Measurements from ENCODE around the gene GPC6.

The GPC6 gene

DNA sequence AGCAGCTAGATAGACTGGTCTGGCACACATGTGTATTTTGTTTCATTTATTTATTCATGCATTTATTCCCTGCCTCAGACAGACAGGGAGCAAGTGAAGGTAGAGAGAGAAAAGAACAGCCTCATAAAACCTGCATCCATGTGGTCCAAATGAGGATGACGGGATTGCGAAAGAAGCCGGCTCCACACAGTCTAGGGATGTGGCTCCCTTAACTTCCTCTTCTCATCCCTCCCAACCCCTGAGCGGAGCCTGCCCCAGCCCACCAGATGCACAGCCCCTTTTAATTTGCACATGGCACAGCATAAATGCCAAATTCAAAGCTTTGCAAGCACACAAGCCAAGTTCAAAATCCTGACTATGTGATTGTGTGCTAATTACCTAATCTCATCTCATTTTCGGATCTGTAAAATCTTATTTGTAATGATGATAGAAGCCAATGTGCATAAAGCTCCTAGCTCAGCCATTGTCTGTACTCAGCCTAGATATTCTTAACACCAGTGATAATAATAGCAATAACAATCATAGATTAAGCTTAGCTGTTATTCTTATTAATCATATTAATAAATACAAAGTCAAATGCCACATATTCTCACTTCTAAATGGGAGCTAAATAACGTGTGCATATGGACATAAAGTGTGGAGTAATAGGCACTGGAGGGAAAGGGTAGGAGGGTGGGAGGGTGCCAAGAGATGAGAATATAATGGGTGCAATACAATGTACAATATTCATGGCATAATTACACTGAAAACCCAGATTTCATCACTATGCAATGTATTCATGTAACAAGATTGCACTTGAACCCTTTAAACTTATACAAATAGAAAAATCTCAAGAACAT is 1096.5 kb downstream of the GPC6 start:
- H3K36me3 ChIP-seq (replicated peaks; ENCODE audit: insufficient read depth, low read length): no peaks in the 10 kb centered on the region
- H3K79me2 ChIP-seq (ENCODE audit: low read length): no peaks in the 10 kb centered on the region
- peaks cover 15% of the 10 kb centered on the region for H3F3A ChIP-seq (ENCODE audit: insufficient read depth, low read length)
- H4K20me1 ChIP-seq (ENCODE audit: insufficient read depth, low read length): no peaks in the 10 kb centered on the region
- DNase-seq: no peak
- H3K27me3 ChIP-seq (replicated peaks; ENCODE audit: insufficient read depth, low read length): peaks cover 12% of the 10 kb centered on the region
- no peak overlapping the region for H3K4me3 ChIP-seq (ENCODE audit: low read length)
- no peak overlapping the region for H3K4me2 ChIP-seq (ENCODE audit: low read depth, low read length)
- H3K27ac ChIP-seq (ENCODE audit: low read length): no peak overlapping the region
- H3K9ac ChIP-seq (ENCODE audit: low read length): no peak overlapping the region
- TF ChIP-seq, protein P1, sequence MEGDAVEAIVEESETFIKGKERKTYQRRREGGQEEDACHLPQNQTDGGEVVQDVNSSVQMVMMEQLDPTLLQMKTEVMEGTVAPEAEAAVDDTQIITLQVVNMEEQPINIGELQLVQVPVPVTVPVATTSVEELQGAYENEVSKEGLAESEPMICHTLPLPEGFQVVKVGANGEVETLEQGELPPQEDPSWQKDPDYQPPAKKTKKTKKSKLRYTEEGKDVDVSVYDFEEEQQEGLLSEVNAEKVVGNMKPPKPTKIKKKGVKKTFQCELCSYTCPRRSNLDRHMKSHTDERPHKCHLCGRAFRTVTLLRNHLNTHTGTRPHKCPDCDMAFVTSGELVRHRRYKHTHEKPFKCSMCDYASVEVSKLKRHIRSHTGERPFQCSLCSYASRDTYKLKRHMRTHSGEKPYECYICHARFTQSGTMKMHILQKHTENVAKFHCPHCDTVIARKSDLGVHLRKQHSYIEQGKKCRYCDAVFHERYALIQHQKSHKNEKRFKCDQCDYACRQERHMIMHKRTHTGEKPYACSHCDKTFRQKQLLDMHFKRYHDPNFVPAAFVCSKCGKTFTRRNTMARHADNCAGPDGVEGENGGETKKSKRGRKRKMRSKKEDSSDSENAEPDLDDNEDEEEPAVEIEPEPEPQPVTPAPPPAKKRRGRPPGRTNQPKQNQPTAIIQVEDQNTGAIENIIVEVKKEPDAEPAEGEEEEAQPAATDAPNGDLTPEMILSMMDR (IDR thresholded peaks at IDR 0.05; ENCODE audit: low read length): no peak
- TF ChIP-seq EZH2phosphoT487 (IDR thresholded peaks at IDR 0.05; ENCODE audit: low read length) (no peak), EZH2 (optimal IDR thresholded peaks at IDR 0.05; ENCODE audit: low read depth, low read length) (no peak)
- no peak overlapping the region for H2AFZ ChIP-seq (ENCODE audit: low read length)
- H3K9me3 ChIP-seq (replicated peaks; ENCODE audit: insufficient read depth, low read length): no peaks in the 10 kb centered on the region
- H3K4me1 ChIP-seq (ENCODE audit: low read length): peaks cover 15% of the 10 kb centered on the region
- H3K9me2 ChIP-seq (replicated peaks; ENCODE audit: insufficient read depth, low read length): no peaks in the 10 kb centered on the region

DNA sequence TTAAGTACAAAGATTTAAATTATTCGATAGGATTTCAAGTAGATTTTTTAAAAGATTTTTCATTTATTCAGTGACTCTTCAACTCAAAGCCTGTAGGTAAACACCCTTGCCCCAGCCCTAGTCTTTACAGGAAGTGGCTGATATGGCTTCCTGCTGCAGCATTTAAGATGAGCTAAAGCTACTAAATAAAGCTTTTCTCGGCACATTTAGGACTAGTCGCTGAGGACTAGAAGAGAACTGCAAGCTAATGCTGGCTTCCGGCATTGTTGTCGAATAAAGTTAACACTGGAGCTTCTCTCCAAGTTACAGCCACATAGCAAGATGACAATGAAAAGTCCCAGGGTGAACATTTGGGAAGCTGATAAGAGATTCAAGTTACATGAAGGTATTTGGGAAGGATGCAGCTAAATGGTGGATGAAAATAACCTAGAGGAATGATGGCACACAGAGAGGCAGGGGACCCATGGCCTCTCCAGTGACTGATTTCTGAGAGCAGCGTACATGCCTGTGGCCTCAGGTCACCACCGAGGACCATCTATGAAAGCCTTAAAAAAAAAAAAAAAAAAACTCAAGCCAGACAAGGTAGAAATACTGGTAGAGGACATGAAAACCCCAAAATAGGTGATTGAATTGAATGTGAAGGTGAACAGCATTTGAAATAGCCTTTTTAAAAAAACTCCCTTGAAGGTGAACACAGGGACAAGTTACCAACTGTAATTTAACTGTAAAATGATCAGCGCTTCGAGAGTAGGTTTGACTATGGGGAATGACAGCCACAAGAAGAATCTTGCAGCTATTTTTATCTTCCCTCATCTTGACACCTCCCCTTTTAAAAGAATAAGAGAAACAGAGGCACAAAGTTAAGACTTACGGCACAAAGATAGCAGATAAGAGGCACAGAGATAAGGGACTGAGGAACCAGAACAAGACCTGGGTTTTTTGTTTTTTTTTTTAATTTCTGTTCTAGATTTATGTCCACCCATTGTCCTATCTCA is 1097.5 kb downstream of the GPC6 start:
- Histone ChIP-seq H3K4me2 (ENCODE audit: low read depth, low read length) (no peak overlapping the region), H3K9me2 (replicated peaks; ENCODE audit: insufficient read depth, low read length) (no peaks in the 10 kb centered on the region), H3K4me3 (ENCODE audit: low read length) (no peak overlapping the region), H3K27me3 (replicated peaks; ENCODE audit: insufficient read depth, low read length) (peaks cover 20% of the 10 kb centered on the region), H4K20me1 (ENCODE audit: insufficient read depth, low read length) (no peaks in the 10 kb centered on the region), H3K9ac (ENCODE audit: low read length) (no peak overlapping the region), H3K27ac (ENCODE audit: low read length) (no peak overlapping the region), H3K36me3 (replicated peaks; ENCODE audit: insufficient read depth, low read length) (no peaks in the 10 kb centered on the region), H3F3A (ENCODE audit: insufficient read depth, low read length) (peaks cover 12% of the 10 kb centered on the region; the same call in 1 of the 2 replicates), H2AFZ (ENCODE audit: low read length) (no peak overlapping the region), H3K9me3 (replicated peaks; ENCODE audit: insufficient read depth, low read length) (no peaks in the 10 kb centered on the region), H3K79me2 (ENCODE audit: low read length) (no peaks in the 10 kb centered on the region), H3K4me1 (ENCODE audit: low read length) (peaks cover 14% of the 10 kb centered on the region)
- no peak for DNase-seq
- no peak for TF ChIP-seq EZH2 (optimal IDR thresholded peaks at IDR 0.05; ENCODE audit: low read depth, low read length)
- TF ChIP-seq EZH2phosphoT487 (IDR thresholded peaks at IDR 0.05; ENCODE audit: low read length): no peak
- TF ChIP-seq, protein P1 (IDR thresholded peaks at IDR 0.05; ENCODE audit: low read length): no peak

DNA sequence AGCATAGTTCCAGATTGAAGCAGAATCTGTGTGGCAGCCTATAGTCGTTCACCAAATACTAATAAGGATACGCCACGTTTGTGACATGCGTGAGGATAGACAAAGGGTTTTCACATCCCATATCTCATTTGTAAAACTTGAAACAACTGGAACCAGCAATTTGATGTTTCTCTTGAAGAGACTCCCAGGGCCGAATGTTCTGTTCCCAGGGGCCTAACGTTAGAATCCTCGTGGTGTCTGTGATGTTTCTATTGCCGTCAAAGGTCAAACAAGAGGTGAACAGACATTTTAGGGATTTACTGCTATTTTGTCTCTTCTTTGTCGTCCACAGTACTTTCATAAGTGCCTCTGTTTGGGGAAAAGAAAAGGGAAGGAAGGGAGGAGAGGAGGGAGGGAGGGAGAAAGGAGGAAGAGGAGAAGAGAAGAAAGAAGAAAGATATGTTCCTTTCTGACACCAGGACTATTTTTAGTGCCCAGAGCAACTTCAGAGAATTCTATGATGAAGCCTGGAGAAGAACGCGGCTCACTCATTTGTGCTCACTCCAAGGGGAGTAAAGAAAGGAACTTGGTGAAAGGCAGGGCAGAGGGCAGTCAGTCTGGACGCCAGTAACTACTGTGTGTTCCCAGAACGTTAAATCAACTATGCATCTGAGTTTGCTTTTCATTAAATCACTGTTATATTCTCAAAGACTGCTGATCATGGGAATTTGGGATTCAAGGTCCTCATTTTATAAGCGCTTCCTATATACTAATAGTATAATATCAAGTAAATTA is 1098.3 kb downstream of the GPC6 start:
- H3K4me3 ChIP-seq (ENCODE audit: low read length): no peak overlapping the region
- peaks cover 29% of the 10 kb centered on the region for H3K27me3 ChIP-seq (replicated peaks; ENCODE audit: insufficient read depth, low read length)
- TF ChIP-seq EZH2 (optimal IDR thresholded peaks at IDR 0.05; ENCODE audit: low read depth, low read length) (no peak), EZH2phosphoT487 (IDR thresholded peaks at IDR 0.05; ENCODE audit: low read length) (no peak)
- TF ChIP-seq, protein P1 (IDR thresholded peaks at IDR 0.05; ENCODE audit: low read length): no peak
- no peak overlapping the region for H3K9ac ChIP-seq (ENCODE audit: low read length)
- H2AFZ ChIP-seq (ENCODE audit: low read length): no peak overlapping the region
- no peaks in the 10 kb centered on the region for H3K79me2 ChIP-seq (ENCODE audit: low read length)
- peaks cover 12% of the 10 kb centered on the region; the same call in 1 of the 2 replicates for H3F3A ChIP-seq (ENCODE audit: insufficient read depth, low read length)
- H3K4me1 ChIP-seq (ENCODE audit: low read length): peaks cover 14% of the 10 kb centered on the region
- no peak overlapping the region for H3K27ac ChIP-seq (ENCODE audit: low read length)
- DNase-seq: no peak
- H3K36me3 ChIP-seq (replicated peaks; ENCODE audit: insufficient read depth, low read length): no peaks in the 10 kb centered on the region
- H3K4me2 ChIP-seq (ENCODE audit: low read depth, low read length): no peak overlapping the region
- no peaks in the 10 kb centered on the region for H4K20me1 ChIP-seq (ENCODE audit: insufficient read depth, low read length)
- no peaks in the 10 kb centered on the region for H3K9me2 ChIP-seq (replicated peaks; ENCODE audit: insufficient read depth, low read length)
- H3K9me3 ChIP-seq (replicated peaks; ENCODE audit: insufficient read depth, low read length): no peaks in the 10 kb centered on the region
